ENCODE measurements around the gene EXOC6B.
"Not testable (repeated sequence)": the region's sequence is repeated elsewhere in the genome, so short reads cannot be mapped to it uniquely, and the experiment has no call there.

The EXOC6B gene

DNA sequence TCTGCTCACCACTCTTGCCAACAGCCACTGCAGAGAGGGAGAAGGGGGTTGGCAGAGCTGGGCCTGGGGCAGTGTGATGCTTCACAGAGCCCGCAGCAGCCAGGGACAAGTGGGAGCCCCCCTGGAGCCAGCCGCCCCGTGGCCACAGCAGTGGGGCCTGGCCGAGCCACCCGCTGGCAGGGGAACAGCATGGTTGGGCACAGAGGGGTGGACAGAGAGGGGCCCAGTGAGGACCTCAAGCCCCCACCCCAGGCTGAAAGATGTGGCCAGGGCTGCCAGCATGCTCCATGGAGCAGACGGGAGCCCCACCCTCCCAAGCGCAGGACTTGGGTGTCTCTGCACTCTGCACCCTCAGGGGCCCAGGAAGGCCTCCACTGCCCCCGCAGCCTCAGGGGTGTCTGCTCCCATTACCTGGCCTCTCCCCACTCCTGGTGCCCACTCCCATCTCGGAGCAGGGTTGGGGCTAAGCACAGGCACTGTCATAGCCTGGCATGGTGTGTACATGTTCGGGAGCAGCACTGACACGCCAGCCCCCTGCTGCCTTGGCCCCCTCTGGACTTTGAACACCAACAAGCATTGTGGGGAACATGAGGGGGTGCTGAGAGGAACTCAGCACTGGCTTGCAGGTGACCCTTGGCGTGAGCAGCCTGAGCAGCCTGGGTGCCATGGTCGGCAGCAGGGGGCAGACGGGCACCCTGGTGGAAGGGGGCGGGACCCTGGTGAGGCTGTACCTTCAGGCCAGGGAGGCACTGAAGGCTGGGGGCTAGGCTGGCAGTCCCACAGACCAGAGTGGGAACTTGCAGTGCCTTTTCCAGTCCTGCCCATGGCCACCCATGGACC lies 398.6 kb downstream of the EXOC6B start:
- no peak for DNase-seq (ENCODE audit: low spot score)

DNA sequence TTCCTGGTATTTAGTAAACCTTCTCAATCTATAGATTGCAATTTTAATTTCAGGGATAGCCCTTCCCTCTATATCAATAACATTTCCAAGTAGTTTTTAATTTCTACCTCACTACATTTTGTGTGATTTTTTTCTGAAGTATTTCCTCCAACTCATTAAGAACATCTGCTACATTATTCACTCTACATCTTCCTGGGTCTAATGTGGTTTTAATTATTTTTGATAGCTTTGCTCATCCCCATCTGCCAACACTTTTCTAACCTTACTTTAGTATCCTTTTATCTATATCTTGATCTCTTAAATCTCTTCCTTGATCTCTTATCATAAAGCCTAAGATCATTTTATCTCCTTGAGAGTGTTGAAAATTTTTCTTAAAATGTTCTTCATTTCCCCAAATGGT lies 399.8 kb downstream of the EXOC6B start:
- no peak for DNase-seq (ENCODE audit: low spot score)

DNA sequence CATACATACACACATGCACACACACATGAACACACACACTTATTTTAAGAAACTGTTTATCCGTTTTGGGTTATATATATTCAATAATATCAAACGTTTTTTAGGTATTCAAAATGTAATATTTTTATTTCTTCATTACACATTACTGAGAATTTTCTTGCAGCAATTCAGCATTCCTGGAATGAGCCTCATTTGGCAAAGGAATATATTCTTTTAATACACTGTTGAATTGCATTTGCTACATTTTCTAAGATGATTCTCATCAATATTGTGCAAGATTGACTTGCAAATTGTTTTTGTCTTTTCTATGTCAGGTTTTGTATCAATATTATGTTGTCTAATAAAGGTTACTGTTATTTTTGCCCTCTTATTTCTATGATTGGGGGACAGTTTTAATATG lies 402.1 kb downstream of the EXOC6B start:
- DNase-seq (ENCODE audit: low spot score): no peak

DNA sequence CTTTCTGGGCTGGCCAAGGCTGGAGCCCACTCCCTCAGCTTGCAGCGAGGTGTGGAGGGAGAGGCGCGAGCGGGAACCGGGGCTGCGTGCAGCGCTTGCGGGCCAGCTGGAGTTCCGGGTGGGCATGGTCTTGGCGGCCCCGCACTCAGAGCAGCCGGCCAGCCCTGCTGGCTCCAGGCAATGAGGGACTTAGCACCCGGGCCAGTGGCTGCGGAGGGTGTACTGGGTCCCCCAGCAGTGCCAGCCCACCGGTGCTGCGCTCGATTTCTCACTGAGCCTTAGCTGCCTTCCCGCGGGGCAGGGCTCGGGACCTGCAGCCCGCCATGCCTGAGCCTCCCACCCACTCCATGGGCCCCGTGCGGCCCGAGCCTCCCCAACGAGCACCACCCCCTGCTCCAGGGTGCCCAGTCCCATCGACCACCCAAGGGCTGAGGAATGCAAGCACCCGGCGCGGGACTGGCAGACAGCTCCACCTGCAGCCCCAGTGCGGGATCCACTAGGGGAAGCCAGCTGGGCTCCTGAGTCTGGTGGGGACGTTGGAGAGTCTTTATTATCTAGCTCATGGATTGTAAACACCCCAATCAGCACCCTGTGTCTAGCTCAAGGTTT lies 404.0 kb downstream of the EXOC6B start:
- not testable (repeated sequence) for DNase-seq (ENCODE audit: low spot score)

DNA sequence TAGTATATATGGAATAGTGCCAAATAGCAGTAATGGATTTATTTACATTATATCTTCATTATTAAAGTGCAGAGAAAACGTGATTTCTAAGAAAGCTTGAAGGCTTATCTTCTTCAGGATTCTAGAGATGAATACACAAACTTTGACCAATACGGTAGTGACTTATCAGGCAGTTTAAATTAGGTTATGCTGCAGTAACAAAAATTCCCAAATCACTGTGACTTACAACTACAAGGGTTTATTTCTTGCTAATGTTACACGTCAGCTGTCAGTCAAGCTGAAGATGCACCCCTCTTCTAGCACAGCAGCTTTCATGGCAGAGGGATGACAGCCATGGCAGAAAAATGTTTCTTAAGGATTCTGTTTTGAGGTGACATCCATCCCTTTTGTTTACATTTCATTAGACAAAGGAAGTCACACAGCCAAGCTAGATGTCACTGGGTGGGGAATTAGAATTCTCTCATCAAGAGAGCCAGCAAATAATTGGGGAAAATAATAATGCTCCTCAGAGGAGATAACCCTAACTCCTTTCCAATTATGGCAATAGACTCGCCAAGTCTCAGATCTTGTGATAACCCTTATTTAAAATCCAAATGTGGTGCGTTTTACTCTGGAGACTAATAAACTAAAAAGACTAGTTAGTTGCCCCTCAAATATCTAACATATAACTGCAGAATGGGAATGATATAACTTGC lies 409.9 kb downstream of the EXOC6B start:
- no peak for DNase-seq (ENCODE audit: low spot score)

DNA sequence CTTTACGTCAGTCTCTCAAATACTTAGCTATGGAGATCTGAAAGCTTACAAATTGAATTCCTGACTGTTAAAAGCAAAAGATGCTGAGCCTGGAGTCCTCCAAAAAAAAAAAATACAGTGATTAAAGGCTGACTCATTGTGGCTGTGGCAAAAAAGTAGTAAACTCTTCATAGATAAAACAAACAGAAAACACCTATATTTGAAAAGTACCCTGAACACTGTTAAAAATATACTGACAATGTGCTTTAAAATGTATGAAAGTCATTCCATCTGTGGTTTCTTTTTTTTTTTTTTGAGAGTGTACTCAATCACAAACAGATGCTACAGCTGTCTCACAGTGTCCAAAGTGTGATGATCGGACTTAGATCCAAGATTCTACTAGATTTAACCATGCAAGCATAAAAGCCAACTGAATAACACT lies 410.6 kb downstream of the EXOC6B start:
- DNase-seq (ENCODE audit: low spot score): no peak

DNA sequence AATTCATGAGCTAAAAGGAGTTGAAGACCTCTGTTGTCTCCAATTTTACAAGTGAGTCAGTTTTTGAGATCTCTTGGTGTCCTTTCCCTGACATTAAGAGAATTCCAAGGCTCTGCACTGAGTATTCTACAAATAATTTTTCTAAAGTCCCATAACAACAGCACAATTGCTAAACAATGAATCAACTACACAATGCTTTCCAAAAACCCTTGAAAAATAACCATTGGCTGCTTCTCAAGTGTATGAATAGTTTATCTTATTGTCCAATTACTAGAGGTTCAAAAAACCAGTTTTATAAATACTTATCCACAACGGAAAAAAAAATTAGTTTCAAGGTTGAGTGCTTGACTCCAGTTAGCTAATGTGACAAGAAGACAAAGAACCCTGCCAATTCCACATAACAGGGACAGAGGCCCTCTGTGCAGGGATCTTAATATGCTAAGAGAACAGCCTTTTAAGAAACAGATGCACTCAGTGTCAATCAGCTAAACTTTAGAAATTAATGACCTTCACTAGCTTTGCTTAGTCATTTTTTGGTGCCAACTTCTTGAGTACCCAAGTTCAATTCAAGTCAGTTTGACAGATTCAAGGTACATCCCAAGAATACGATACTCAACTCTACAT lies 411.6 kb downstream of the EXOC6B start:
- no peak for DNase-seq (ENCODE audit: low spot score)

DNA sequence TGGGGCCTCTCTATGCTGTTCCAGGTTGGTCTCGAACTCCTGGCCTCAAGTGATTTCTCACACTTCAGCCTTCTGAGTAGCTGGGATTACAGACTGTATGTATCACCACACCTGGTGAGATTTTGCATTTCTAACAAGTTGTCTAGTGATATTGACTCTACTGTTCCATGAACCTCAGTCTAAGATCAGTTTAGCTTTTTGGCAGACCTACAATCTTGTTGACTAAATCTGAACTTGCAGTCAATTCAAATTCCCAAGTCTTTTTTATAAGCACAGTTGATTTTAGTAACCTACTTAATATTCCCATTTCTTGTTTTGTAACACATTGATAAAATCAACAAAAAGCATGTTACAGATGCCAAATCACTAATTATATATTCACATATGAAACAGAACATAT lies 412.1 kb downstream of the EXOC6B start:
- DNase-seq (ENCODE audit: low spot score): no peak

DNA sequence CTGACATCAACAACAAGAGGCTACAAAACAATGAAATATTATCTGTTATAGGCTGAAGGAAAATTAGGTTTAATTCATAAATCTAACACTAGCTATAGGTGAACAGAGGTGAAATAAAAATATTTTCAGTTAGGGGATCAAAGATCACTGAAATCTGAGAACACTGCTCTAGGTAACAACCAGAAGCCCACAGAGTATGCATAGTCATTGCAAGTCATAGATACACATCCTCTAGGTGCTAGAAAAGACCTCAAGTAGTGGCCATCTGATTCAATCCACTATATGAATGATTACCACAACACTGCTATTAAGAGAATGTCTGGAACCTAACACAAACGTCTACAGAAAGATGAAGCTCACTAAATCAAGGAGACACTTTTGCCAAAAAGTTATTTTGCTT lies 413.6 kb downstream of the EXOC6B start:
- DNase-seq (ENCODE audit: low spot score): no peak

DNA sequence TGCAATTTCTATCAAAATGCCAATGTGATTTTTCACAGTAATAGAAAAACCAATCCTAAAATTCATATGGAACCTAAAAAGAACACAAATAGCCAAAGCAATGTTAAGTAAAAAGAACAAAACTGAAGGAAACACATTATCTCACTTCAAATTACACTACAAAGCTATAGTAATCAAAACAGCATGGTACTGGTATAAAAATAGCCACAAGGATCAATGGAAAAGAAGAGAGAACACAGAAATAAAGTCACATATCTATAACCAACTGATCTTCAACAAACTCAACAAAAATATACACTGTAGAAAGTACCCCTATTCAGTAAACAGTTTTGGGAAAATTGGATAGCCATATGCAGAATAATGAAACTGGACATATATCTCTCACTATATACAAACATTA lies 426.0 kb downstream of the EXOC6B start:
- DNase-seq (ENCODE audit: low spot score): no peak

DNA sequence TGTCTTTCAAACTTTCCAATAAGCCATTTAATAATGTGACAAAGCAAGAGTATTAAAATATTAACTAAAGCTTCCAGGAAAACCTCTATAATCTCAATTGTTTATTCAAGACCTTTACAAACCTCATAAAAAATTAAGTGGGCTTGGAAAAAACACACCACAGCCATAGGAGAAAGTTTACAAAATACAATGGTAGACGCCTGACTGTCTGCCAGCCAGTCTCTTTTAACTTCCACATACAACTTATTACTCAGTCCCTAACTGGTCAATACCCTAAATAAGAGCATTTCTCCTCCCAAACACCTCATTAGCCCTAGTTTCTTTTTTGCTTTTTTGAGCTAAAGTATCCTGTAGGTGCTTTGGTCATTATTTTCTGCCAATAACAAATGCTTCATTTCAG lies 430.7 kb downstream of the EXOC6B start:
- no peak for DNase-seq (ENCODE audit: low spot score)

DNA sequence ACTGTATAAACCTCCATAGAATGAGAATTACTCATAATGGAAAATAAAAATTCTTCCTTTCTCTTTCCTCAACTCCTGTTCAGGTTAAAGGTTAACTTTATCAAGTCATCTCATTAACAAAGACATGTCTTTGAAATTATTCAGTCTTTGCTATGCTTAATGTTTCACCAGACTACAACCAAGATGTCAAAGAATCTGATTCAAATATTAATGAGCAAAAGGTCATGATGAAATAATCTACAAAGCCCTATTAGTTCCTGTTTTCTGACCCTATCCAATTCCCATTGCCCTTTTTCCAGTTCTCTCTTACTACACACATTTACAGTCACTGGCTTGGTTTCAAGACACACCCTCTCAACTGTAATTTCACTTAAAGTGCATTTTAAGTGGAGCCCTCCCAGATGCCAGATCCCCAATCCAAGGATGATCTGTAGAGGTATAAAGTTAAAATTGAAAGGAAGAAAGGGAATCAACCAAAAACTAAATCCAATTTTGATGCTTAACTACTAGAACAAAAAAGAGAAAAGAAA lies 431.2 kb downstream of the EXOC6B start:
- no peak for DNase-seq (ENCODE audit: low spot score)

DNA sequence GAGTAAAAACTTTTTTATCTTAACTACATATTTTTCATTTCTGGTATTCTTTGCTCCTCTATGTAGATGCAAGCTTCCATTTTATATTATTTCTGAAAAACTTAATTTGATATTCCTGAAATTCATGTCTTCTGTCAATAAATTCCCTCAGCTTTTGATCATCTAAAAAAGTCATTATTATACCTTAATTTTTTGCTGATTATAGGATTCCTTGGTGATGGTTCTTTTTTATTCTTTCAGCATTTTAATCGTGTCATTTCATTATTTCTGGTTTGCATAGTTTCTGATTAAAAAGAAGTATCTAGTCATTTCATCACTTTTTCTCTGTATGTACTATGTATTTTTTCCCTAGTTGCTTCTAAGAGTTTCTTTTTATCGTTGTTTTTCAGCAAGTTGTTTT lies 436.4 kb downstream of the EXOC6B start:
- no peak for DNase-seq (ENCODE audit: low spot score)

DNA sequence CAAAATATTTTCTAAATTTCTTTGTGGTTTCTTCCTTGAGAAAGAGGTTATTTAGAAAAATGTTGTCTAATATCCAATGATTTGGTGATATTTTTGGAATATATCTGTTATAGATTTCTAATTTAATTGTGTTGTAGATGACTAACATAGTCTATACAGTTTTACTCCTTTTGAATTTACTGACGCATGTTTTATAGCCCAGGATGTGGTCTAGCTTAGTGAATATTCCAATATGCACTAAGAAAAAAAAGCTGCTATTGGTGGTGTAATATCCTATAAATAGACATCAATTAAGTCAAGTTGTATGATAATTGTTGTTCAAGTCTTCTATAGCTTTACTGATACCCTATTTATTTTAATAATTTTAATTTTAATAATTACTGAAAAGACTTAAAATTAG lies 437.6 kb downstream of the EXOC6B start:
- no peak for DNase-seq (ENCODE audit: low spot score)

DNA sequence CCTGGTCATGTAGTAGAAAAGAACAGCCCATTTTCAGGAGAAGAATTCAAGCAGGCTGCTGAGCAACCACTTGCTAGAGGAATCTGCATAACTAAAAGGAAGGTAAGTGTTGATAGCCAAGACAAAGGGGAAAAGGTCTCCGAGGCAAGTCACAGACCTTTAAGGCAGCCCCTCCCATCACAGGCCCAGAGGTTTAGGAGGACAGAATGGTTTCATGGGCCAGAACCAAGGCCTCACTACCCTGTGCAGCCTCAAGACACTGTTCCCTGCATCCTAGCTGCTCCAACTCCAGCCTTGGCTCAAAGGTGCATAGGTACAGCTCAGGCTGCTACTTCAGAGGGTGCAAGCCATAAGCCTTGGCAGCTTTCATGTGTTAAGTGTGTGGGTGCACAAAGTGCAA lies 439.5 kb downstream of the EXOC6B start:
- DNase-seq (ENCODE audit: low spot score): no peak

DNA sequence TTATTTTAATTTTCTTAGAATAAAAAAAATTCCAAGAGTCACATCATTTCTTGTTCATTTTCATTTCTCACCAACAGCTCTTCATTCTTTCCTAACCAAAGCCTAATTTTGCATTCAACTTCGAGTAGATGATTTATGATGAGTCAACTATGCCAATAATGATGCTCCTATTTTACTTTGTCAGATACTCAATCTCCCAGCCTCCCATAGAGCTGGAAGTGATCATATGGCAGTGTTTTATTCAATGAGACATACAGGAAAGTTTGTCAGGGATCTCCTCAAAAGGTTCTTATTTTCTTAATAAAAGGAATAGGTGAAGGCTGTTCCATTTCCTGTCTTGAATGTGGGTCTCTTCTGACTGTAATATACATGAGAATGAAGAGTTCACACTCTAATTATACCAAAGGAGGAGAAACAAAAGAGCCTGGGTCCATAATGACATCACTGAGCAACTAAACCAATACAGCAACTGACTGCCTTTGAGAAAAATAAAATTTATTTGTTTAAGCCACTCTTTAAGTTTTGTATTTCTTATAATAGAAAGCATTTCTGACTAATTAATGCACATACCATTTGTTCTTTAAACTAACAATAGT lies 447.0 kb downstream of the EXOC6B start:
- no peak for DNase-seq (ENCODE audit: low spot score)

DNA sequence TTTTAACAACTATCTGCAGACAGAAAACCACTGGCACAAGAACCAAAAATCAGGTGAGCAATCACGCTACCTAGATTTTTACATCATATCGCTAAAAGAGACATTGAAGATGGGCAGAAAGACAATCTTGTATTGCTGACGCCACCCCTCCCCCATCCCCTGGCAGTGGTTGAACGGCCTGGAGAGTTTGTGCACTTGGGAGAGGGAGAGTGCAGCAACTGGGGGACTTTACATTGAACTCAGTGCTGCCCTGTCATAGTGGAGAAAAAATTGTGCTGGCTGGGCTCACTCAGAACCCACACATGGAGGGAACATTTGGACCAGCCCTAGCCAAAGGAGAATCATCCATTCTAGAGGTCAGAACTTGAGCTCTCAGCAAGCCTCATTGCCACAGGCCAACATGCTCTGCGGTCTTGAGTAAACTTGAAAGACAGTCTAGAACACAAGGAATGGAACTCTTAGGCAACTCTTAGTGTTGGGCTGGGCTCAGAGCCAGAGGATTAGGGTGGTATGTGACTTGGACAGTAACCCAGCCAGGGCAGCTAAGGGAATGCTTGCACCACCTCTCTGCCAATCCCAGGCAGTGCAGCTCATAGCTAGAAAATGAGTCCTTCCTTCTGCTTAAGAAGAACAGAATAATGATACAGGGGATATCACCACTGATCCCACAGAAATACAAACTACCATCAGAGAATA lies 458.2 kb downstream of the EXOC6B start:
- no peak for DNase-seq (ENCODE audit: low spot score)

DNA sequence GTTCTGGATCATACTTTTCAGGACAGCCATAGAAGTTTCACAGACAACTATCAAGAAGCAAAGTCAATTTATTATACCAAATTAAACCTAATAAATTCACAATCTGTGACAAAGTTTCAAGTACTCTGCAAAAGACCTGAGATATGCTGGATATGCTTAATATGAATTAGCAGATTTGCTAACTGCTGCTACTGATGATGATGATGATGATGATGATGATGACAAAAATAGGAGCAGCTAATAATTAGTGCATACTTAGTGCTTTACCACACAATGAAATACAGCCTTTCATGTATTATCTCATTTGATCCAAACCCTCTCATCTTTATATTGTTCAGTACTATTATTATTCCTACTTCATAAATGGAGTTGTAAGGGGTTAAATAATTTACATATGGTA lies 462.4 kb downstream of the EXOC6B start:
- DNase-seq (ENCODE audit: low spot score): no peak

DNA sequence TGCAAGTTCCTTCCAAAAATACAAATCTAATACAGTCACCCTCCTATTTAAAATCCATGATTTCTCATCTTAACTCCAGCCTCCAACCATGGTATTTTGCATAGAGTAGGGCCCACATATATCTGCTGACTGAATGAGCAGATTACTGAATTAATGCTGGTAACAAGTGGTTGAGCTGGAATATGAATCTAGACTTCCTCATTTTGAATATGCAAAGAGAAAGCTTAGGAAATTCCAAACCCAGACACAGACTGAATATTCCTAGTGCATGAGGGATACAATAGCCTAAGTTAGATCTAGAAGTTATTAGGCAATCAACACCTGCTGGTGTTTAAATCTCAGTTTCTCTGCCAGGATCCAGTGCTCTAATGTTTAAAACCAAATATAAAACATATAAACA lies 463.1 kb downstream of the EXOC6B start:
- DNase-seq (ENCODE audit: low spot score): no peak

DNA sequence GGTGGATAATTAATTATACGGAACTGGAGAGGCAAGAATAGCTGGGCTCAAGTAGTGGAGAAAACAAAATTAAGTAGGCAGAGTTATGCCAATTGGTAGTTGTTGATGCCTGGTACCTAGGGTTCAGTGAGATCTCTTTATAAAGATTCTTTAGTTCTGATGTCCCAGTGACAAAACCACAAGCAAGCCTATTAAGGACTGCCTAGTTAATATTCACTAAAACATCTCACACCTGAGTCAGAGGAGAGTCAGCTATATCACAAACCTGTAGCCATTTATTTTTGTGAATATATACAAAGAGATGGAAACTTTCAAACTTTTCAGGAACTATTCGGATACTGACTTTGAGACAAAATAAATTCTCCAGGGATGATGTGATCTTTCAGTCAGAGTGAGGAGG lies 464.3 kb downstream of the EXOC6B start:
- DNase-seq (ENCODE audit: low spot score): no peak

DNA sequence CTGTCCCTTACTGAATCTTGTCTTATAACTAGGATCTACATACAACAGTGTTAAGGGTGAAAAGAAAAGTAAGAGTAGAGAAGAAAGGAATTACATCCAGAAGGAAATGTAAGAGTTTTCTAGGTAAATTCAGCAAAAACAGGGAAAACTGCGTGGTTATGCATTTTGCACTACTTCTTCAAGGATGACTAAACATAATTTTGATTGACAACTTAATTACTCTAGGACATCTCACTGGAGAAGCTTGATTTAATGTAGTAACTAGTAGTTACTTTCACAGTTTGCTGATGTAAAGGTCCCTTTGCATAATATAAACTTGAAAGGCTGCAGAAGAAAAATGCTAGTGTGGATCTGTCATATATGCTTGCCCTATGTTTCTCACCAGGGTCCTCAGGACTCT lies 464.8 kb downstream of the EXOC6B start:
- no peak for DNase-seq (ENCODE audit: low spot score)

DNA sequence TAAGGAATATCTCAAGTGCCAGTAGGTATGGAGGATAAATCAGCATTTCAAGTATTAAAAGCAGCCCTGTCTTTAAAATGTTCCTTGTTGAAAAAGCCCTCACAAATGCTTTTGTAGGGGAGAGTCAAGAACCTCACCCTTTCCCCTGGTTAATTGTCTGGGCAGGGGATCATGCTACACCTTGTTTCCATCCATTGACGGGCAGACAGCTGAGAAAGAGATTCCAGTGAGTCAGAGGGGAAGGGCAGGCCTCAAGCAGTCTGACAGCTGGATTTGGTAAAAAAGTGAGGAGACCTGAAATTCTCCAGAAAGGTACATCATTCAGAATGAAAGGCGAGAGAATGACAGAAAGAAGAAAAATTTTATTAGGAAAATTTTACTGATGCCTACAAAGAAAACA lies 475.0 kb downstream of the EXOC6B start:
- no peak for DNase-seq (ENCODE audit: low spot score)
